IPS DF 4.7 (cell line): Measurements from ENCODE around the gene BHLHA9.
"Not testable (repeated sequence)": the region's sequence is repeated elsewhere in the genome, so short reads cannot be mapped to it uniquely, and the experiment has no call there.

Experiments
- DNase-seq: peaks from one replicate; pipeline ENCODE4 v3.0.0-alpha.2; 2013; ENCODE audit warnings: low spot score; ENCODE audit errors: extremely low read depth

The BHLHA9 gene

DNA sequence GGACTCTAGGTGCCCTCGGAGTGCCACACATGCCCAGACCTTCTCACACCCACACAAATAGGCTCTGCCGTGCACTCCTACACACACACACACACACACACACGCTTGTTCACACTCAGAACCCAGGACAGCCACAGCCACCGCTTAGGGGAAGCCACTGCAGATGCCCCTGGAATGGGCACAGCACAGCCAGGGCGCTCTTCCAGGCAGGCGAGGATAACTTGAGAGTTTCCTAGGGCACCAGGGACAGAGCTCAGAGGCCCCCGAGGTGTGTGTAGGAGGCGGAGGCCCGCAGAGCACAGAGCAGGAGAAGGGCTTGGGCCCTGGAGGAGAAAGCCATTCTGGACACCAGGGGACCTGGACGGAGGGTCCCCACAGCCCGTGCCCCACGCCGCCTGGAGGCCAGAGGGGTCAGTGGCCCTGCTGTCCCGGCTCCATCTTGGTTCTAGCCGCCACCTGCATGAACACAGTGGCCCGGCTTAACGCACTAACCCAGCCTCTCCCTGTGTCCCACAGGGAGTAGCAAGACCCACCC, 30.2 kb downstream of the BHLHA9 start:
- no peak for DNase-seq

DNA sequence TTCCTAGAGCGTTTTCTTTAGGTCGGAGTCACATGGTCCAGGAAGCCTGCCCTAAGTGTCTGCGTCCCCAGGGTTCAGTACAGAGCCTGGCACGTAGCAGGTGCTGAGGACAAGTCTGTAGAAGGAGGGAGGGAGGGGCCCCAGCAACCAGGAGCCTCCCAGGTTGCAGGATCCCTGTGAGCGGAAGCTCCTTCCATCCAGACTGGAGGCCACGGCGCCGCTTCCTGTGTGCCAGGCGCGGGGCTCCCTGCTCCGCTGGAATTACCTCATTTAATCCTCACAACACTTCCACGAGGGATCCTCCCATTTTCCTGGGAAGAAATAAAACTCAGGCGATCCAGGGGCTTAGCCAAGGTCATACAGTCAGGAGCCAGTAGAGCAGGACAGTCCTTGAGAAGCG, 31.3 kb downstream of the BHLHA9 start:
- DNase-seq = no peak

DNA sequence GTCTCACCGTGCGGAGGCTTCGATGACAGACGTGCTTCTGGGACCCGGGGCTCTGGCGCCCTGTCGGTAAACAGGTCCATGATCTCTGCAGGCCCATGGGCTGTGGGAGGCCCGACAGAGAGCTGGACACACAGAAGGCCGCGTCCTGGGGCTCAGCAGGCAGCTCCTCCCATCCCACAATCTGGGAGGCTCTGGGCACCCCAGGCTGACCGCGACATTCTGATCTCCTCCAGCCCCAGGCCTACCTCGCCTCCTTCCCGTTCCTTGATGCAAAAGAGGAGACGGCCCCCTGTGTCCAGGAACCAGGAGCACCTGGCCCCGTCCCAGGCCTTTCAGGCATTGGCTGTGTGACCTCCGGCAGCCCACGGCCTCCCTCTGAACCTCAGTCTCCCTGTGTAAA, 32.5 kb downstream of the BHLHA9 start:
- no peak for DNase-seq

DNA sequence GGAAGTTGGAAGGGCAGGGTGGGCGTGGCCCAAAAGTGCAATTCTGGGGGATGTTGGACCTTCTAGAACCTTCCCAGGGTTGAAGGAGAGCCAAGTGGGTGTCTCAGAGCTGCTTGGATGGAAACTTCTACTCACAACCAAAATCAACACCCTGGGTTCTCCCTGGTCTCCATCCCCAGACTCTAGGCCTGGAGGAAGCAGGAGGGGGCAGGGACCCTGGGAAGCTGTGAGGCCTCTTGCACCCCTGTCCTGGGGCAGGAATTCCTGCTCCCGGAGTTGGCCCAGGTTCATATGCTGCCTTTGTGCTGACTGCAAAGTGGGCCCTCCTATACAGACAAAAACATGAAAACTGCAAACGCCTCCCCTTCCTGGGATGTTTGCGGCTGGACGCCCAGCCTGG, 34.3 kb downstream of the BHLHA9 start:
- no peak for DNase-seq

DNA sequence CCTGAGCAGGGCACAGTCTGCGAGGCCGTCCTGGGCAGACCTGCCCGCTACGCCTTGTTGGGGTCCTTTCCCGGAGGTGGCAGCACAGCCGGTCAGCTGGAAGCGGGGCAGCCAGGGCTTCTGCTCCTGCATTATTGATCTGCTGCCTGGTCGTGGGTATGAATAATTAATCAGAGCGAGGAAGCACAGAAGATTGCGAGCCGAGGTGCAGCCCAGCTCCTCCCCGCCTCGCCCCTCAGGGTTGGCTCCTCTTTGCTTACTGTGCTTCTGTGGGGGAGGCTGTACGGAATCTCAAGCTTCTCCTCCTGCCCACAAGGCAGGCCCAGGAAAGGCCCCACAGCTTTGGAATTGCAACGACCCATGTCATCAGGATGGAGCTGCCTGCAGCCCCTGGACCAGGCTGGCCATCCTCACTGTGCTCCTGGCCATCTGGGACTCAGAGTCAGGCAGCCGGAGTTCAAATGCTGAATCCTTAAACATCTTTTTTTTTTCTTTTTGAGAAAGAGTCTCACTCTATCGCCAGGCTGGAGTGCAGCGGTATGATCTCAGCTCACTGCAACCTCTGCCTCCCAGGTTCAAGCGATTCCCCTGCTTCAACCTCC, 34.8 kb downstream of the BHLHA9 start:
- no peak for DNase-seq

DNA sequence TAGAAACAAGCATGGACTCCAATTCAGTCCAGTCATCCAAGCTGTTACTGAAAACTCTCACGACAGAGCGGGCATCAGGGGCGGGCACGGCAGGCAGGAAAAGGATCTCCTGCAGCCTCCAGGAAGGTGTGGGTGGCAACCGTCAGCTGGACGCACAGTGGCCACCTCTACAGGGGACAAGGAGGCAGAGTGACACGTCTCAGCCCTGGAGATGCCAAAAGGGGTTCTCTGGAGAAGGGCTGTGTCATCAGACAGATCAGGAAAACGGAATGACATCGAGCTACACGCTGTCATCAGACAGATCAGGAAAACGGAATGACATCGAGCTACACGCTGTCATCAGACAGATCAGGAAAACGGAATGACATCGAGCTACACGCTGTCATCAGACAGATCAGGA, 37.6 kb downstream of the BHLHA9 start:
- DNase-seq = not testable (repeated sequence)

DNA sequence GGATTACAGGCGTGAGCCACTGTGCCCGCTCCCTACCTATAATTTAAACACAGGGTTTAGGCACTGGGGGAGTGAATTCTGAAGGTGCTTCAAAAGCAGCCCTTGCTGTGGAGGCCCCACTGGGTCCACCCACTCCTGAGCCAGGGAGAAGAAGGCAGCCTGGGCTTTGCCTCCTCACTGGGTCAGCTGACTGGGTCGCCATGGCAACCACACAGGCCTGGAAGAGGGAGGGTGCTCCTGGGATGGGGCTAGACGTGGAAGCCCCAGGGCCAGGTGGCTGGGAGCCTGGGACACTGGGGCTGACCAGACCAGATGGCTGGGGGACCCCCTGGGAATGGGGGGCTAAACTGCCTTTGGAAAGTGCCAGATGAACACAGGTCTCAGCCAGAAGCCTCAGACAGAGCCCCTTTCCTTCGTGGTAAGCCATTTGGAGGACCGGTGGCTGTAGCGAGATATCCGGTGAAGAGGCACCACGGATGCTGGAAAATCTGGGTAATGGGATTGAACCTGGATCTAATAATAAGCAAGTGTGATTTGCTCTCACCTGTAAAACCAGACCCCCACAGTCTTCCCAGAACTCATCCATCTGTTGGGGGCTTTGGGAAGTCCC, 42.1 kb downstream of the BHLHA9 start:
- no peak for DNase-seq

DNA sequence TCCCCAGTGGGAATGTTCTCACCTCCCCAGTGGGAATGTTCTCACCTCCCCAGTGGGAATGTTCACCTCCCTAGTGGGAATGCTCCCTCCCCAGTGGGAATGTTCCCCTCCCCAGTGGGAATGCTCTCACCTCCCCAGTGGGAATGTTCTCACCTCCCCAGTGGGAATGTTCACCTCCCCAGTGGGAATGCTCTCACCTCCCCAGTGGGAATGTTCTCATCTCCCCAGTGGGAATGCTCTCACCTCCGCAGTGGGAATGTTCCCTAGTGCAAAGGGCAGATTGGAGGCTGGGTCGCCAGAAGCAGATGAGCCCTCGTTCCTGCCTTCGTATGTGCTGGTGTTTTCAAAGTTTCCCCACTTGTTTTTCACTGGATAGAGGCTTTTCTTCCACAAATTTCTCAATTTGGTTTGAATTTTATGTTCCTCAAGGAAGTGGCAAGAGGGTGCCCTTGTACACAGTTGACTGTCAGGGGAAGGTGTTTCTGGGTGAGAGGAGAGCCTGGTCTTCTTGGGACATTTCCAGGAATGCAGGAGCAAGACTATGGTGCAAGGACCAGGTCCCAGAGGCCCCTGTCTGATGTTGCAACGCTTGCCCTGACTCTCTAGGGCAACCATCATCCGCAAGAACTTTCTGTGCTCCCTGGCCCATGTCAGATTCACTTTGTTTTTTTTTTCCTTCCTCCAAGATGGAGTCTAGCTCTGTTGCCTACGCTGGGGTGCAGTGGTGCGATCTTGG, 43.2 kb downstream of the BHLHA9 start:
- DNase-seq = no peak

DNA sequence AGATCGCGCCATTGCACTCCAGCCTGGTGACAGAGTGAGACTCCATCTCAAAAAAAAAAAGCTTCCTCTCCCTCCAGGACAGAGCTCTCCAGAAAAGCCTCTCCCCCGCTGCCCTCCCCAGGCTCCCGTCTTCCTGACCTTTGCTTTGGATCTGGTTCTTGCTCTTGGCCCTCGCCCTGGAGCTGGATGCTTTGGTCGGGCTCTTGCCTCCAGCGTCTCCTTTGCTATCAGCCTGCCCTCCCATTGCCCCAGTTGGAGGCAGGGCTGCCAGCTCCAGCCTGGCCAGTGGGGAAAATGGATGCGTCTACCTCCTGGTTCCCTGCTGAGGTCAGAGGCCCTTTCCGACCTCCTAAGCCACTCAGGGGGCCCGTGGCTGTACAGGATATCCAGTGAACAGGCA, 45.2 kb downstream of the BHLHA9 start:
- DNase-seq = no peak

DNA sequence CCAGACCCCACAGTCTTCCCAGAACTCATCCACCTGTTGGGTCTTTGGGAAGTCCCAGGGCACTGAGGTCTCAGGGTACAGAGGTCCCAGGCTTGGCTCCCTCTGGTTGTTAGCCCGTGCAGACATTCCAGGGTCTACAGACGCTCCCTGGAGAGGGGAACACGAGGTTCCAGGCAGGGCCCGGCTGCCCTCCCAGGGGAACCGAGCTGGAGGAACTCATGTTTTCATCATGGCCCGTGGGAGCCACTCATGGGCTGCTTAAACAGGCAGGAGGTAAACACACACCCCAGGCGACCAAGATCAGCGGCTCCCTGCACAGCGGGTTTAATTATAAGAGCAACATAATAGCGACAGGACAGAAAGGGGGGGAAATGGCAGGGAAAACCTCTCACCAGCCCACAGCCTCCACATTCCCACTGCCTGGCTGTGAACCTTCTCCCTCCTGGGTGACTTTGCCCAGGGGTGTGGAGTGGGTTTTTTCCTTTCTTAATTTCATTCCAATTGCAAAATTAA, 45.7 kb downstream of the BHLHA9 start:
- no peak for DNase-seq
